Stomach (tissue), 9 donors: Measurements from ENCODE around the gene PRKCQ. TPM values are rescaled to one million over a fixed set of nuclear protein-coding genes. Genes with fewer than 3 reads are reported as not detected.

Experiments used
- DNase-seq, 2 donors: peaks; one replicate each; pipeline versions ENCODE4 v3.0.0 to v3.0.0-alpha.2; 2013 to 2019
- H3K27ac ChIP-seq, 5 donors: fragments of 200-600 bp in 4 of 5; sonication (generic) in 4 of 5; one replicate each; pipeline ENCODE4 v1.5.1; 2013 to 2019; ENCODE audit warnings: mild to moderate bottlenecking in 1 of 5, moderate library complexity in 1 of 5
- H3K27me3 ChIP-seq, 3 donors: fragments of 200-600 bp; sonication (generic); one replicate each; pipeline ENCODE4 v1.5.1; 2017 to 2019; ENCODE audit warnings: mixed run types in 1 of 3
- H3K36me3 ChIP-seq, 4 donors: fragments of 200-600 bp; sonication (generic); 1 replicate in 3 of 4; 2 replicates in 1 of 4; pipeline ENCODE4 v1.5.1; 2016 to 2019
- H3K4me1 ChIP-seq, 4 donors: fragments of 200-600 bp; sonication (generic); one replicate each; pipeline ENCODE4 v1.5.1; 2016 to 2019
- H3K4me3 ChIP-seq, 4 donors: fragments of 200-600 bp; sonication (generic) in 3 of 4; one replicate each; pipeline ENCODE4 v1.5.1; 2016 to 2019; ENCODE audit warnings: mild to moderate bottlenecking in 1 of 4
- H3K9me3 ChIP-seq, 4 donors: fragments of 200-600 bp; sonication (generic); one replicate each; pipeline ENCODE4 v1.5.1; 2016 to 2019
- CTCF ChIP-seq, 7 experiments: fragments of 450-650 bp in 4 of 7; fragments of 200-600 bp in 3 of 7; sonication (generic) in 3 of 7; IDR thresholded peaks; one replicate each; pipeline ENCODE4 v1.5.1; 2016 to 2019; ENCODE audit warnings: antibody characterized with exemption in 7 of 7, control low read depth in 2 of 7, mild to moderate bottlenecking in 1 of 7
- EP300 ChIP-seq: sonication (generic); formaldehyde crosslinking; IDR thresholded peaks from one replicate; pipeline ENCODE4 v1.6.1; 2017; ENCODE audit warnings: antibody characterized with exemption
- POLR2A ChIP-seq, 4 donors: fragments of 450-650 bp; IDR thresholded peaks; one replicate each; pipeline ENCODE4 v1.6.1; 2016; ENCODE audit warnings: antibody characterized with exemption in 4 of 4, control low read depth in 2 of 4, mild to moderate bottlenecking in 1 of 4, moderate library complexity in 1 of 4
- POLR2AphosphoS5 ChIP-seq, 3 donors: sonication (generic); formaldehyde crosslinking; IDR thresholded peaks; one replicate each; pipeline ENCODE4 v1.6.1; 2016; ENCODE audit warnings: antibody characterized with exemption in 3 of 3
- WGBS, 5 donors: extraction: QIAGEN DNeasy Blood & Tissue Kit in 3 of 5; methylation state at CpG; one replicate each; pipeline versions ENCODE4 v1.1.5 to v1.1.7; 2013 to 2018; 5-methylcytosine and 5-hydroxymethylcytosine counted together
- intact Hi-C: fragments of 100-400 bp; cut with DNase I; formaldehyde crosslinking; loops from one replicate; pipeline ENCODE4 v1.15.1; 2023; ENCODE audit warnings: low total_unique reads
- polyA plus RNA-seq, 3 donors: library from polyadenylated mRNA; stranded (reverse); fragments of 200-250 nt; gene quantifications; one replicate each; pipeline ENCODE4 v1.2.3, GENCODE V29; 2013
- total RNA-seq, 5 donors: library from RNA; depleted of rRNA; stranded (reverse); fragments of >200 nt; gene quantifications; one replicate each; pipeline versions ENCODE4 v1.1.0 to v1.2.3, GENCODE V29; 2014 to 2016
- donor health status: healthy with polysubstance abuse.
- donor health status: Bipolar disorder and iron deficiency.
- donor health status: healthy.

The PRKCQ gene
- total and polyA plus RNA-seq, 8 donors = 0.25 to 5.1 (median 0.63) TPM; not detected in 1

GRCh38 chr10:6570893-6571292, 9.2 kb downstream of the PRKCQ start:
- no peak for TF ChIP-seq POLR2AphosphoS5 (IDR thresholded peaks at IDR 0.05)
- no peak for TF ChIP-seq POLR2A (IDR thresholded peaks at IDR 0.05)
- no peak for TF ChIP-seq EP300
- TF ChIP-seq CTCF (IDR thresholded peaks at IDR 0.05) = no peak
- peaks cover 0 to 9% (median 0%) of the 10 kb centered on the region in 3 donors for H3K27me3 ChIP-seq
- WGBS, 5 donors = 71 to 80% (median 77%) methylated on average over 11 of the region's 11 CpGs
- DNase-seq = peak in 1 of 2 donors; percentile 35
- no peaks in the 10 kb centered on the region for H3K9me3 ChIP-seq
- H3K4me1 ChIP-seq = no peaks in the 10 kb centered on the region
- no peak overlapping the region for H3K27ac ChIP-seq
- intact Hi-C loops = no loop called here
- no peaks in the 10 kb centered on the region for H3K36me3 ChIP-seq
- H3K4me3 ChIP-seq = no peak overlapping the region

- Histone ChIP-seq H3K27me3 (peaks cover 0 to 7% (median 0%) of the 10 kb centered on the region in 3 donors), H3K4me1 (peaks cover 0 to under 1% (median 0%) of the 10 kb centered on the region in 4 donors), H3K27ac (no peak overlapping the region), H3K36me3 (no peaks in the 10 kb centered on the region), H3K4me3 (no peak overlapping the region), H3K9me3 (no peaks in the 10 kb centered on the region)
- 62 to 79% (median 73%) methylated on average over 7 of the region's 7 CpGs for WGBS, 5 donors
- TF ChIP-seq POLR2A (IDR thresholded peaks at IDR 0.05) (no peak), EP300 (no peak), POLR2AphosphoS5 (IDR thresholded peaks at IDR 0.05) (no peak), CTCF (IDR thresholded peaks at IDR 0.05) (no peak)
- DNase-seq = no peak
- intact Hi-C loops = no loop called here
Observed at GRCh38 chr10:6569259-6569658, 10.8 kb downstream of the PRKCQ start.

- peaks cover 0 to 5% (median 0%) of the 10 kb centered on the region in 4 donors for H3K4me1 ChIP-seq
- TF ChIP-seq POLR2A (IDR thresholded peaks at IDR 0.05) (no peak), EP300 (no peak), CTCF (IDR thresholded peaks at IDR 0.05) (no peak), POLR2AphosphoS5 (IDR thresholded peaks at IDR 0.05) (no peak)
- H3K36me3 ChIP-seq = no peaks in the 10 kb centered on the region
- H3K9me3 ChIP-seq = no peaks in the 10 kb centered on the region
- H3K27ac ChIP-seq = no peak overlapping the region
- 83 to 90% (median 87%) methylated on average over 8 of the region's 8 CpGs for WGBS, 5 donors
- H3K27me3 ChIP-seq = no peaks in the 10 kb centered on the region
- H3K4me3 ChIP-seq = no peak overlapping the region
- DNase-seq = no peak
- intact Hi-C loops = no loop called here
Observed at GRCh38 chr10:6567884-6568283, 12.2 kb downstream of the PRKCQ start.

DNA sequence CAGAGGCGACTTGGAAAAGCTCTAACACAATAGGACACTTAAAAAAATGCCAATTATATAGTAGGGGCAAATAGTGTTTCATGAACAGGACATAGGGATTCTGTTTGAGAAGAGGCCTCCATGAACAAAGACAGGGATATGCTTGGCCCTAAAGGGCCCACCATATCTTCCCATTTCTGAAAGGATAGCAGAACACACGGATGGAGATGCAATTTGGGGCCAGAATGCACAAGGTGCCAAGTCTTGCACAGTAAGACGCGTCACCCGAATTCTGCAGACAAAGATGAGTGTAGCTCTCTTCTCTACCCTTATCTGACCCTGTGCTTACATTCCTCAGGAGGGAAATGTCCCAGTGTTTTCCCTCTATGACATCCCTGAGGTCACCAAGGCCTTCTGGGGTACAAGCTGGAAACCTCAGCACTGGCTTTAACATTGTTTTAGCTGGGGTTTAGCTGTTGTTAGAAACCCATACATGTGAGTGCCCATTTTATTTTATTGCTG, 12.8 kb downstream of the PRKCQ start:
- DNase-seq = no peak
- WGBS, 5 donors = 88 to 93% (median 89%) methylated on average over 5 of the region's 5 CpGs
- intact Hi-C loops = no loop called here
- Histone ChIP-seq H3K9me3 (no peaks in the 10 kb centered on the region), H3K4me1 (peaks cover 0 to 8% (median 0%) of the 10 kb centered on the region in 4 donors), H3K4me3 (no peak overlapping the region), H3K27ac (no peak overlapping the region), H3K27me3 (no peaks in the 10 kb centered on the region), H3K36me3 (no peaks in the 10 kb centered on the region)
- no peak for TF ChIP-seq CTCF (IDR thresholded peaks at IDR 0.05)
- no peak for TF ChIP-seq EP300
- TF ChIP-seq POLR2A (IDR thresholded peaks at IDR 0.05) = no peak
- no peak for TF ChIP-seq POLR2AphosphoS5 (IDR thresholded peaks at IDR 0.05)
